Neural progenitor cell (in vitro differentiated cells): ENCODE measurements around the gene PLAAT5. TPM values are rescaled to one million over a fixed set of nuclear protein-coding genes. Genes with fewer than 3 reads are reported as not detected.
"Not testable (repeated sequence)": the region's sequence is repeated elsewhere in the genome, so short reads cannot be mapped to it uniquely, and the experiment has no call there.

ENCODE experiments used
- DNase-seq: peaks from one replicate; pipeline ENCODE4 v3.0.0-alpha.2; 2016; ENCODE audit warnings: low spot score
- H2AFZ ChIP-seq: fragments of 200-600 bp; sonication (generic); replicated peaks from 2 replicates; pipeline ENCODE4 v1.6.1; 2016; ENCODE audit warnings: antibody characterized with exemption
- H3F3A ChIP-seq: fragments of 200-600 bp; sonication (generic); 2 replicates; pipeline ENCODE4 v1.6.1; 2016; ENCODE audit warnings: antibody characterized with exemption, low read depth
- H3K27ac ChIP-seq: fragments of 200-600 bp; sonication (generic); 2 replicates; pipeline ENCODE4 v1.5.1; 2016; ENCODE audit warnings: mild to moderate bottlenecking
- H3K27me3 ChIP-seq: fragments of 200-600 bp; sonication (generic); 2 replicates; pipeline ENCODE4 v1.6.1; 2016; ENCODE audit warnings: mild to moderate bottlenecking, moderate library complexity
- H3K36me3 ChIP-seq: fragments of 200-600 bp; sonication (generic); 2 replicates; pipeline ENCODE4 v1.5.1; 2016
- H3K4me1 ChIP-seq: fragments of 200-600 bp; sonication (generic); 2 replicates; pipeline ENCODE4 v1.6.1; 2016; ENCODE audit warnings: mixed run types
- H3K4me2 ChIP-seq: fragments of 200-600 bp; sonication (generic); 2 replicates; pipeline ENCODE4 v1.6.1; 2016
- H3K4me3 ChIP-seq: fragments of 200-600 bp; sonication (generic); 2 replicates; pipeline ENCODE4 v1.5.1; 2016
- H3K79me2 ChIP-seq: fragments of 200-600 bp; sonication (generic); 2 replicates; pipeline ENCODE4 v1.6.1; 2016; ENCODE audit warnings: low read depth
- H3K9ac ChIP-seq: fragments of 200-600 bp; sonication (generic); 2 replicates; pipeline ENCODE4 v1.6.1; 2016
- H3K9me3 ChIP-seq: fragments of 200-600 bp; sonication (generic); 2 replicates; pipeline ENCODE4 v1.5.1; 2016; ENCODE audit warnings: low read depth
- H4K20me1 ChIP-seq: fragments of 200-600 bp; sonication (generic); 2 replicates; pipeline ENCODE4 v1.6.1; 2016; ENCODE audit warnings: low read depth
- H3K27ac Mint-ChIP-seq: 3 replicates; pipeline ENCODE4 v1.8.0; 2021; ENCODE audit warnings: mixed read lengths
- H3K27me3 Mint-ChIP-seq: 2 replicates; pipeline ENCODE4 v1.8.0; 2022; ENCODE audit warnings: low read depth, mild to moderate bottlenecking, inconsistent platforms, moderate library complexity, mixed read lengths; ENCODE audit not compliant: insufficient read depth
- H3K36me3 Mint-ChIP-seq: 3 replicates; pipeline ENCODE4 v1.8.0; 2021; ENCODE audit warnings: mixed read lengths
- H3K4me1 Mint-ChIP-seq: 3 replicates; pipeline ENCODE4 v1.8.0; 2021; ENCODE audit warnings: mixed read lengths
- H3K4me3 Mint-ChIP-seq: 3 replicates; pipeline ENCODE4 v1.8.0; 2021; ENCODE audit warnings: mild to moderate bottlenecking, moderate library complexity, mixed read lengths
- H3K9me3 Mint-ChIP-seq: 3 replicates; pipeline ENCODE4 v1.8.0; 2020; ENCODE audit warnings: mixed read lengths
- EZH2 ChIP-seq: fragments of 200-600 bp; sonication (generic); IDR thresholded peaks from 2 replicates; pipeline ENCODE4 v1.6.1; 2017; ENCODE audit warnings: antibody characterized with exemption, mild to moderate bottlenecking, moderate library complexity
- EZH2phosphoT487 ChIP-seq: fragments of 200-600 bp; sonication (generic); IDR thresholded peaks from 2 replicates; pipeline ENCODE4 v1.6.1; 2017; ENCODE audit warnings: antibody characterized with exemption
- total RNA-seq: library from RNA; depleted of rRNA; stranded (reverse); fragments of >200 nt; gene quantifications from 2 replicates; pipeline ENCODE4 v1.2.3, GENCODE V29; 2015; ENCODE audit warnings: low replicate concordance
- TF ChIP-seq, protein P1 (sequence below): fragments of 200-600 bp; sonication (generic); IDR thresholded peaks from 2 replicates; pipeline ENCODE4 v1.5.1; 2017; ENCODE audit warnings: antibody characterized with exemption, mild to moderate bottlenecking

PLAAT5 gene
- total RNA-seq, 1 donor from 2014 or later, result not detected

DNA sequence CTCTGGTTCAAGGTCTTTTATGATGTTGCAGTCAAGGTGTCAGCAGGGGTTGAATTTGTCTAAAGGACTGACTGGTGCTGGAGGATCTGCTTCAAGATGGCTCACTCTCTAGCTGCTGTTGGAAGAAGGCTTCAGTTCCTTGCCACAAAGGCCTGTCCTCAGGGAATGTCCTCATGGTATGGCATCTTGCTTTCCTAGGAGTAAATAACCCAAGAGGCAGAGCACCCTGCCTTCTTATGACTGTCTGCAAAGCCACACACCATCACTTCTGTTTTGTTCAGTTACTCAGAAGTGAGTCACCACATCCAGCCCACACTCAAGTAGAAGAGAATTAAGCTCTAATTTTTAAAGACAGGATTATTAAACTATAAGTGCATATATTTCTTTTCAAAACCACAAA is 45.2 kb downstream of the PLAAT5 start:
- H3K4me3 ChIP-seq, result no peak overlapping the region
- no peak overlapping the region for H3K9ac ChIP-seq
- H3K36me3 ChIP-seq, result no peaks in the 10 kb centered on the region
- Mint-ChIP-seq H3K27ac (no peak overlapping the region), H3K27me3 (peaks cover 3% of the 10 kb centered on the region), H3K4me1 (no peaks in the 10 kb centered on the region), H3K9me3 (no peaks in the 10 kb centered on the region), H3K4me3 (no peak overlapping the region), H3K36me3 (no peaks in the 10 kb centered on the region)
- no peaks in the 10 kb centered on the region for H3K9me3 ChIP-seq
- no peaks in the 10 kb centered on the region for H3K27me3 ChIP-seq
- DNase-seq, result no peak
- H3K4me2 ChIP-seq, result no peak overlapping the region
- H3K4me1 ChIP-seq, result no peaks in the 10 kb centered on the region
- no peak overlapping the region for H2AFZ ChIP-seq
- no peaks in the 10 kb centered on the region for H3K79me2 ChIP-seq
- H3K27ac ChIP-seq, result no peak overlapping the region
- no peaks in the 10 kb centered on the region for H4K20me1 ChIP-seq
- TF ChIP-seq, protein P1, sequence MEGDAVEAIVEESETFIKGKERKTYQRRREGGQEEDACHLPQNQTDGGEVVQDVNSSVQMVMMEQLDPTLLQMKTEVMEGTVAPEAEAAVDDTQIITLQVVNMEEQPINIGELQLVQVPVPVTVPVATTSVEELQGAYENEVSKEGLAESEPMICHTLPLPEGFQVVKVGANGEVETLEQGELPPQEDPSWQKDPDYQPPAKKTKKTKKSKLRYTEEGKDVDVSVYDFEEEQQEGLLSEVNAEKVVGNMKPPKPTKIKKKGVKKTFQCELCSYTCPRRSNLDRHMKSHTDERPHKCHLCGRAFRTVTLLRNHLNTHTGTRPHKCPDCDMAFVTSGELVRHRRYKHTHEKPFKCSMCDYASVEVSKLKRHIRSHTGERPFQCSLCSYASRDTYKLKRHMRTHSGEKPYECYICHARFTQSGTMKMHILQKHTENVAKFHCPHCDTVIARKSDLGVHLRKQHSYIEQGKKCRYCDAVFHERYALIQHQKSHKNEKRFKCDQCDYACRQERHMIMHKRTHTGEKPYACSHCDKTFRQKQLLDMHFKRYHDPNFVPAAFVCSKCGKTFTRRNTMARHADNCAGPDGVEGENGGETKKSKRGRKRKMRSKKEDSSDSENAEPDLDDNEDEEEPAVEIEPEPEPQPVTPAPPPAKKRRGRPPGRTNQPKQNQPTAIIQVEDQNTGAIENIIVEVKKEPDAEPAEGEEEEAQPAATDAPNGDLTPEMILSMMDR, result no peak
- TF ChIP-seq EZH2 (no peak), EZH2phosphoT487 (no peak)
- H3F3A ChIP-seq, result no peaks in the 10 kb centered on the region

DNA sequence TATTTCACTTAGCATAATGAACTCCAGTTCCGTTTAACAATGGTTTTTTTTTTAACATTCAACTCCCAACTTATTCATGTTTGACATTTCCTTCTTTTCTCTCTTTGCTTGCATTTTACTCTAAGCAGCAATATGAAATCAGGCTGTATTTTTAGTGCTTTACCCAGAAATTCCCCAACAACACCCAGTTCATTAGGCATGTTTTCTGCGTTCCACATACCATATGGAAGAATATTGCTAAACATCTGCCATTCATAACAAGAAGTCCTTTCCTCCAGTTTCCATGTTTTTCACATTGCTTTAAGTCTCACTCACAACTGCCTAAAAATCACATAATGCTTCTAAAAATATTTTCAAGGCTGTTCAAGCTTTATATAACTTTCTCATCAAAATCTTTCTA is 45.8 kb downstream of the PLAAT5 start:
- Mint-ChIP-seq H3K4me1 (no peaks in the 10 kb centered on the region), H3K36me3 (no peaks in the 10 kb centered on the region), H3K4me3 (no peak overlapping the region), H3K27ac (no peak overlapping the region), H3K9me3 (no peaks in the 10 kb centered on the region), H3K27me3 (peaks cover 3% of the 10 kb centered on the region)
- H3K79me2 ChIP-seq, result no peaks in the 10 kb centered on the region
- H3K4me2 ChIP-seq, result no peak overlapping the region
- no peak overlapping the region for H3K27ac ChIP-seq
- H3K27me3 ChIP-seq, result no peaks in the 10 kb centered on the region
- H3F3A ChIP-seq, result no peaks in the 10 kb centered on the region
- H3K9ac ChIP-seq, result no peak overlapping the region
- H2AFZ ChIP-seq, result no peak overlapping the region
- no peak for DNase-seq
- H4K20me1 ChIP-seq, result no peaks in the 10 kb centered on the region
- no peaks in the 10 kb centered on the region for H3K9me3 ChIP-seq
- H3K4me3 ChIP-seq, result no peak overlapping the region
- H3K4me1 ChIP-seq, result no peaks in the 10 kb centered on the region
- TF ChIP-seq EZH2phosphoT487 (no peak), EZH2 (no peak)
- TF ChIP-seq, protein P1, result no peak
- H3K36me3 ChIP-seq, result no peaks in the 10 kb centered on the region

DNA sequence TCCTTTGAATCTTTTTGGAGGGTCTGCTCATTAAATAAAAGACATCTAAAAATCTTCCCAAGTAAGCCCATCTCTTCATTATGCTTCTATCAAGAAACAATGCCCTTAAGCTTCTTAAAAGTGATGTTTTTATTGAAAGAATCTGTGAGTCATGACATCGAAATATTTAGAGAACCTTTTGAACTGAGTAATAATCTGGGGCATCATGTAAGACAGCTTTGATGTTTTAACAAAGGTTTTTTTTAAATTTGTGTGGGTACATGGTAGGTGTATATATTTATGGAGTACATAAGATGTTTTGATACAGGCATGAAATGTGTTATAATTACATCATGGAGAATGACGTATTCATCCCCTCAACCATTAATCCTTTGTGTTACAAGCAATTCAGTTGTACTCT is 46.8 kb downstream of the PLAAT5 start:
- Mint-ChIP-seq H3K4me3 (no peak overlapping the region), H3K9me3 (no peaks in the 10 kb centered on the region), H3K27me3 (peaks cover 3% of the 10 kb centered on the region), H3K4me1 (no peaks in the 10 kb centered on the region), H3K36me3 (no peaks in the 10 kb centered on the region), H3K27ac (no peak overlapping the region)
- Histone ChIP-seq H3K79me2 (no peaks in the 10 kb centered on the region), H3K36me3 (no peaks in the 10 kb centered on the region), H3K9ac (no peak overlapping the region), H3K27me3 (no peaks in the 10 kb centered on the region), H3K4me3 (no peak overlapping the region), H3K4me1 (no peaks in the 10 kb centered on the region), H3K27ac (no peak overlapping the region), H3K9me3 (no peaks in the 10 kb centered on the region), H3F3A (no peaks in the 10 kb centered on the region), H4K20me1 (no peaks in the 10 kb centered on the region), H3K4me2 (no peak overlapping the region), H2AFZ (no peak overlapping the region)
- TF ChIP-seq, protein P1, result no peak
- no peak for DNase-seq

DNA sequence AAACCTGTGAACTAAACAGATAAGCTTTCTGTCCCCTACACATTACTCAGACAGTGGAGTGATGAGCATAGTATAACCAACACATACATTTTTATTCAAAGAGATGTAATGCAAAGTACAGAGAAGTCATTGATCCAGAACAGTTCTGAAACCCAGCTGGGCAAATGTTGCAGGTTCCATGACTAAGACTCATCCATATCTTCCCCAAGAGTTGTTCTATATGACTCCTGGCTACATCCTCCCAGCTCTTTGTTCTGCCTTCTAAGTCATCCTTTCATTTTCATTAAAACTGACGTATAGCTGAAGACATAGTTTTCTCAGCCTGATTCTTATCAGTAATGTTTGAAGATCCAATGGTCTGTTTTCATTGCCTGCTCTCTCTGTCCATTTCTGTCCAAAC is 47.3 kb downstream of the PLAAT5 start:
- H3K9ac ChIP-seq, result no peak overlapping the region
- H3K27ac ChIP-seq, result no peak overlapping the region
- no peaks in the 10 kb centered on the region for H3K4me1 ChIP-seq
- no peaks in the 10 kb centered on the region for H3K9me3 Mint-ChIP-seq
- no peak overlapping the region for H3K4me2 ChIP-seq
- H3K27ac Mint-ChIP-seq, result no peak overlapping the region
- no peaks in the 10 kb centered on the region for H3K9me3 ChIP-seq
- no peak for DNase-seq
- no peaks in the 10 kb centered on the region for H3K27me3 ChIP-seq
- no peaks in the 10 kb centered on the region for H3K36me3 Mint-ChIP-seq
- H2AFZ ChIP-seq, result no peak overlapping the region
- peaks cover 3% of the 10 kb centered on the region for H3K27me3 Mint-ChIP-seq
- no peak for TF ChIP-seq EZH2
- TF ChIP-seq EZH2phosphoT487, result no peak
- TF ChIP-seq, protein P1, result no peak
- H3K79me2 ChIP-seq, result no peaks in the 10 kb centered on the region
- H3F3A ChIP-seq, result no peaks in the 10 kb centered on the region
- no peak overlapping the region for H3K4me3 Mint-ChIP-seq
- H4K20me1 ChIP-seq, result no peaks in the 10 kb centered on the region
- no peaks in the 10 kb centered on the region for H3K36me3 ChIP-seq
- H3K4me3 ChIP-seq, result no peak overlapping the region
- no peaks in the 10 kb centered on the region for H3K4me1 Mint-ChIP-seq

DNA sequence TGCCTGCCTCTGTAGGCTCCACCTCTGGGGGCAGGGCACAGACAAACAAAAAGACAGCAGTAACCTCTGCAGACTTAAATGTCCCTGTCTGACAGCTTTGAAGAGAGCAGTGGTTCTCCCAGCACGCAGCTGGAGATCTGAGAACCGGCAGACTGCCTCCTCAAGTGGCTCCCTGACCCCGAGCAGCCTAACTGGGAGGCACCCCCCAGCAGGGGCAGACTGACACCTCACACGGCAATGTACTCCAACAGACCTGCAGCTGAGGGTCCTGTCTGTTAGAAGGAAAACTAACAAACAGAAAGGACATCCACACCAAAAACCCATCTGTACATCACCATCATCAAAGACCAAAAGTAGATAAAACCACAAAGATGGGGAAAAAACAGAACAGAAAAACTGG is 55.1 kb downstream of the PLAAT5 start:
- not testable (repeated sequence) for H3K36me3 Mint-ChIP-seq, H3K9me3 ChIP-seq, H3K4me1 ChIP-seq, H3K27ac ChIP-seq, H3K79me2 ChIP-seq, H3F3A ChIP-seq, H3K4me2 ChIP-seq, H4K20me1 ChIP-seq, H3K9me3 Mint-ChIP-seq, H3K4me1 Mint-ChIP-seq, H3K4me3 Mint-ChIP-seq, H3K27ac Mint-ChIP-seq, H3K9ac ChIP-seq, H3K4me3 ChIP-seq, H3K27me3 Mint-ChIP-seq, H2AFZ ChIP-seq, DNase-seq, H3K36me3 ChIP-seq, H3K27me3 ChIP-seq
